GM12872 (cell line): Measurements from ENCODE around the gene OR12D2.

ENCODE experiments used
- CTCF ChIP-seq: IDR thresholded peaks from 3 replicates; pipeline ENCODE4 v1.5.1; 2011; ENCODE audit warnings: low read depth, mild to moderate bottlenecking, low read length, moderate library complexity; ENCODE audit not compliant: insufficient read depth

The OR12D2 gene

GRCh38 chr6:29399525-29399924 is 4.1 kb downstream of the OR12D2 start:
- no peak for TF ChIP-seq CTCF

GRCh38 chr6:29403801-29404200 is 8.4 kb downstream of the OR12D2 start:
- no peak for TF ChIP-seq CTCF

GRCh38 chr6:29414588-29414987 is 19.2 kb downstream of the OR12D2 start, which contains the start of gene OR12D1:
Gene OR12D1 (plus strand): TSS chr6:29414928.
- TF ChIP-seq CTCF, result no peak

GRCh38 chr6:29419516-29419915 is 24.1 kb downstream of the OR12D2 start:
- TF ChIP-seq CTCF, result no peak

GRCh38 chr6:29424168-29424567 is 28.7 kb downstream of the OR12D2 start:
- no peak for TF ChIP-seq CTCF

- TF ChIP-seq CTCF, result no peak
Observed at GRCh38 chr6:29424575-29424974, 29.1 kb downstream of the OR12D2 start.

GRCh38 chr6:29425075-29425474 is 29.6 kb downstream of the OR12D2 start:
- no peak for TF ChIP-seq CTCF

- TF ChIP-seq CTCF, result no peak
Observed at GRCh38 chr6:29426654-29427053, 31.2 kb downstream of the OR12D2 start.
